Panc1 (cell line): ENCODE data around the gene PCNT. TPM values are rescaled to one million over a fixed set of nuclear protein-coding genes. Genes with fewer than 3 reads are reported as not detected.

Experiments used
- ATAC-seq: fragments of 200-7000 bp; cut with Tn5 transposase; 2 replicates; pipeline ENCODE4 v1.9.1; 2020; ENCODE audit warnings: mild to moderate bottlenecking, moderate library complexity
- BruUV-seq: library from RNA; stranded (reverse); fragments of 400-500 nt; replicated peaks from 2 replicates; lab custom pipeline; 2021; lab: Mats Ljungman, UMichigan
- CTCF ChIA-PET: fragments of 300-600 bp; sonication (Branson Sonifier 250); formaldehyde crosslinking; loops from one replicate; lab custom pipeline; 2022; ENCODE audit warnings: antibody characterized with exemption; lab: Charles Lee
- POLR2A ChIA-PET: fragments of 300-600 bp; sonication (Branson Sonifier 250); formaldehyde crosslinking; loops from one replicate; lab custom pipeline; 2022; ENCODE audit warnings: antibody characterized with exemption; lab: Charles Lee
- DNase-seq: peaks from one replicate; pipeline ENCODE4 v3.0.0-alpha.2; 2010; ENCODE audit warnings: low read depth, low spot score
- H3K27ac ChIP-seq: 2 replicates; pipeline ENCODE4 v1.5.1; 2011; ENCODE audit warnings: mild to moderate bottlenecking, low read length, inconsistent platforms
- H3K27me3 ChIP-seq: fragments of 200-500 bp; sonication (Bioruptor generic); 2 replicates; pipeline ENCODE4 v1.6.0; 2014; ENCODE audit warnings: low read length, inconsistent platforms; ENCODE audit not compliant: control insufficient read depth, insufficient read depth
- H3K36me3 ChIP-seq: fragments of 200-500 bp; sonication (Bioruptor generic); 2 replicates; pipeline ENCODE4 v1.5.1; 2014; ENCODE audit warnings: inconsistent platforms, mild to moderate bottlenecking, low read length, moderate library complexity; ENCODE audit not compliant: control insufficient read depth, insufficient read depth
- H3K4me1 ChIP-seq: 2 replicates; pipeline ENCODE4 v1.5.1; 2011; ENCODE audit warnings: inconsistent platforms, mild to moderate bottlenecking, low read length, moderate library complexity; ENCODE audit not compliant: control insufficient read depth, insufficient read depth
- H3K4me3 ChIP-seq, 2 experiments: 2 replicates each; pipeline ENCODE4 v1.5.1; 2011 to 2012; ENCODE audit warnings: low read depth in 2 of 2, low read length in 2 of 2, mild to moderate bottlenecking in 2 of 2, inconsistent platforms in 1 of 2, moderate library complexity in 1 of 2
- H3K9me3 ChIP-seq: fragments of 200-500 bp; sonication (Bioruptor generic); 2 replicates; pipeline ENCODE4 v1.5.1; 2014; ENCODE audit warnings: low read depth, mild to moderate bottlenecking, inconsistent platforms, low read length, moderate library complexity; ENCODE audit not compliant: control insufficient read depth, insufficient read depth
- CTCF ChIP-seq: fragments of 450-650 bp; IDR thresholded peaks from 2 replicates; pipeline ENCODE4 v1.5.1; 2017; ENCODE audit warnings: mild to moderate bottlenecking
- POLR2AphosphoS5 ChIP-seq: IDR thresholded peaks from 2 replicates; pipeline ENCODE4 v1.6.1; 2012; ENCODE audit warnings: mild to moderate bottlenecking, low read depth, low read length, moderate library complexity
- REST ChIP-seq, 2 experiments: IDR thresholded peaks; 2 replicates each; pipeline ENCODE4 v1.6.1; 2011 to 2012; ENCODE audit warnings: low read depth in 2 of 2, control low read depth in 1 of 2, low read length in 1 of 2, mild to moderate bottlenecking in 1 of 2, moderate library complexity in 1 of 2; ENCODE audit not compliant: insufficient read depth in 1 of 2
- SIN3A ChIP-seq: IDR thresholded peaks from 2 replicates; pipeline ENCODE4 v1.6.1; 2012; ENCODE audit warnings: low read depth, mild to moderate bottlenecking, low read length, moderate library complexity, borderline replicate concordance; ENCODE audit not compliant: insufficient read depth
- TCF7L2 ChIP-seq: IDR thresholded peaks from 2 replicates; pipeline ENCODE4 v1.6.1; 2011; ENCODE audit warnings: mild to moderate bottlenecking, low read depth, low read length, inconsistent platforms
- in situ Hi-C: cut with HindIII; loops from 2 replicates; pipeline ENCODE4 v1.10.0; 2016; ENCODE audit warnings: low sequenced_read_pairs, low pct_unique_long_range_greater_than_20kb
- intact Hi-C: fragments of 100-400 bp; cut with micrococcal nuclease; formaldehyde crosslinking; loops from one replicate; pipeline ENCODE4 v1.10.0; 2022; ENCODE audit not compliant: unreplicated experiment
- total RNA-seq: library from RNA; stranded (reverse); gene quantifications from one replicate; pipeline ENCODE4 v1.2.1, GENCODE V29; 2021; ENCODE audit not compliant: unreplicated experiment

Gene PCNT
- total RNA-seq, 1 experiment from 2014 or later = 44.3 TPM

GRCh38 chr21:46393941-46394594 lies 70.1 kb downstream of the PCNT start:
- in situ Hi-C loops = no loop called here
- no peaks in the 10 kb centered on the region; the same call in 1 of the 2 replicates for H3K36me3 ChIP-seq
- H3K4me1 ChIP-seq = no peaks in the 10 kb centered on the region
- CTCF ChIA-PET = no interaction called here
- no peaks in the 10 kb centered on the region for H3K9me3 ChIP-seq
- intact Hi-C loops = no loop called here
- POLR2A ChIA-PET = no interaction called here
- BruUV-seq = no TSS peak
- no peak for TF ChIP-seq CTCF
- TF ChIP-seq POLR2AphosphoS5 = no peak
- no peak for TF ChIP-seq TCF7L2
- TF ChIP-seq SIN3A = no peak
- no peak for TF ChIP-seq REST (IDR thresholded peaks at IDR 0.05; ENCODE audit: insufficient read depth in 1 of 2, low read depth in 2 of 2, low read length in 1 of 2)
- no peaks in the 10 kb centered on the region for H3K27me3 ChIP-seq
- no peak overlapping the region for H3K4me3 ChIP-seq
- no peak for ATAC-seq
- H3K27ac ChIP-seq = no peak overlapping the region
- no peak for DNase-seq

- H3K9me3 ChIP-seq = no peaks in the 10 kb centered on the region
- no peak overlapping the region for H3K27ac ChIP-seq
- in situ Hi-C loops (no loop called here), intact Hi-C loops (no loop called here)
- H3K27me3 ChIP-seq = no peaks in the 10 kb centered on the region
- no TSS peak for BruUV-seq
- ATAC-seq (no peak), DNase-seq (no peak)
- H3K36me3 ChIP-seq = no peaks in the 10 kb centered on the region; the same call in 1 of the 2 replicates
- H3K4me1 ChIP-seq = no peaks in the 10 kb centered on the region
- H3K4me3 ChIP-seq = no peak overlapping the region
- ChIA-PET CTCF (no interaction called here), POLR2A (no interaction called here)
- TF ChIP-seq REST (IDR thresholded peaks at IDR 0.05; ENCODE audit: insufficient read depth in 1 of 2, low read depth in 2 of 2, low read length in 1 of 2) (no peak), TCF7L2 (no peak), POLR2AphosphoS5 (no peak), CTCF (no peak), SIN3A (no peak)
Measured at GRCh38 chr21:46394595-46395104, 70.7 kb downstream of the PCNT start.
